CD14-positive monocyte (primary cell): ENCODE results near the gene PPP1CB. TPM values are rescaled to one million over a fixed set of nuclear protein-coding genes. Genes with fewer than 3 reads are reported as not detected.

Experiments used
- DNase-seq, 3 donors: peaks; one replicate each; pipeline ENCODE4 v3.0.0-alpha.2; 2011 to 2022
- H2AFZ ChIP-seq: 2 replicates; pipeline ENCODE4 v1.6.0; 2012; ENCODE audit warnings: mild to moderate bottlenecking, low read depth, low read length, inconsistent platforms; ENCODE audit not compliant: insufficient read depth, poor library complexity, severe bottlenecking
- H3K27ac ChIP-seq, 2 donors: 1 replicate in 1 of 2; 2 replicates in 1 of 2; pipeline ENCODE4 v1.5.1; 2012 to 2013; ENCODE audit warnings: low read length in 2 of 2, control low read depth in 1 of 2, inconsistent platforms in 1 of 2, low read depth in 1 of 2, mild to moderate bottlenecking in 1 of 2
- H3K27me3 ChIP-seq, 2 donors: one replicate each; pipeline versions ENCODE4 v1.6.0 to v1.6.1; 2011 to 2013; ENCODE audit warnings: low read length in 2 of 2; ENCODE audit not compliant: control insufficient read depth in 2 of 2, insufficient read depth in 2 of 2
- H3K36me3 ChIP-seq, 2 donors: replicated peaks in 1 of 2; 1 replicate in 1 of 2; 2 replicates in 1 of 2; pipeline versions ENCODE4 v1.5.1 to v1.6.1; 2012 to 2013; ENCODE audit warnings: low read length in 2 of 2, control low read depth in 1 of 2, inconsistent platforms in 1 of 2, mild to moderate bottlenecking in 1 of 2; ENCODE audit not compliant: insufficient read depth in 2 of 2, control insufficient read depth in 1 of 2
- H3K4me1 ChIP-seq, 2 donors: 1 replicate in 1 of 2; 2 replicates in 1 of 2; pipeline versions ENCODE4 v1.5.1 to v1.6.1; 2012 to 2013; ENCODE audit warnings: low read length in 2 of 2, control low read depth in 1 of 2, inconsistent platforms in 1 of 2, mild to moderate bottlenecking in 1 of 2, moderate library complexity in 1 of 2; ENCODE audit not compliant: insufficient read depth in 2 of 2, control insufficient read depth in 1 of 2
- H3K4me2 ChIP-seq: replicated peaks from 2 replicates; pipeline ENCODE3; 2012; ENCODE audit warnings: low read length, moderate library complexity, mild to moderate bottlenecking; ENCODE audit not compliant: poor library complexity, severe bottlenecking; ENCODE audit errors: extremely low read depth
- H3K4me3 ChIP-seq, 3 experiments: fragments of 200-600 bp in 1 of 3; sonication (generic) in 1 of 3; replicated peaks in 1 of 3; 1 replicate in 2 of 3; 2 replicates in 1 of 3; pipeline ENCODE4 v1.5.1; 2011 to 2013; ENCODE audit warnings: low read length in 3 of 3, mild to moderate bottlenecking in 3 of 3, control low read depth in 2 of 3, low read depth in 2 of 3, inconsistent platforms in 1 of 3, moderate library complexity in 1 of 3
- H3K79me2 ChIP-seq: 2 replicates; pipeline ENCODE4 v1.6.0; 2012; ENCODE audit warnings: mild to moderate bottlenecking, control low read depth, inconsistent platforms, low read length, moderate library complexity; ENCODE audit not compliant: insufficient read depth
- H3K9ac ChIP-seq: 2 replicates; pipeline ENCODE4 v1.6.0; 2017; ENCODE audit warnings: low read length, mild to moderate bottlenecking; ENCODE audit not compliant: insufficient read depth, poor library complexity, severe bottlenecking
- H3K9me3 ChIP-seq, 2 donors: replicated peaks in 1 of 2; 1 replicate in 1 of 2; 2 replicates in 1 of 2; pipeline versions ENCODE4 v1.5.1 to v1.6.1; 2012 to 2013; ENCODE audit warnings: low read length in 2 of 2, control low read depth in 1 of 2; ENCODE audit not compliant: control insufficient read depth in 1 of 2, insufficient read depth in 1 of 2
- H4K20me1 ChIP-seq: 2 replicates; pipeline ENCODE4 v1.6.0; 2012; ENCODE audit warnings: mild to moderate bottlenecking, low read length, control low read depth, moderate library complexity; ENCODE audit not compliant: insufficient read depth
- H3K27ac Mint-ChIP-seq, 7 donors: one replicate each; pipeline ENCODE4 v1.8.0; 2020; ENCODE audit warnings: mild to moderate bottlenecking in 7 of 7, mixed read lengths in 7 of 7, moderate library complexity in 6 of 7, inconsistent platforms in 2 of 7
- H3K27me3 Mint-ChIP-seq, 3 donors: one replicate each; pipeline ENCODE4 v1.8.0; 2021 to 2022; ENCODE audit warnings: low read depth in 3 of 3, mild to moderate bottlenecking in 3 of 3, mixed read lengths in 3 of 3, moderate library complexity in 3 of 3, inconsistent platforms in 1 of 3
- H3K36me3 Mint-ChIP-seq, 2 donors: one replicate each; pipeline ENCODE4 v1.8.0; 2020; ENCODE audit warnings: mixed read lengths in 2 of 2, inconsistent platforms in 1 of 2, mild to moderate bottlenecking in 1 of 2
- H3K4me1 Mint-ChIP-seq: one replicate; pipeline ENCODE4 v1.8.0; 2020; ENCODE audit warnings: mild to moderate bottlenecking, mixed read lengths
- H3K4me3 Mint-ChIP-seq, 2 donors: one replicate each; pipeline ENCODE4 v1.8.0; 2020; ENCODE audit warnings: mild to moderate bottlenecking in 2 of 2, mixed read lengths in 2 of 2, moderate library complexity in 1 of 2
- H3K9me3 Mint-ChIP-seq, 7 donors: one replicate each; pipeline ENCODE4 v1.8.0; 2020 to 2022; ENCODE audit warnings: mixed read lengths in 7 of 7, mild to moderate bottlenecking in 6 of 7, moderate library complexity in 6 of 7, inconsistent platforms in 2 of 7
- CTCF ChIP-seq: fragments of 200-600 bp; IDR thresholded peaks from one replicate; pipeline ENCODE4 v1.8.0; 2022; ENCODE audit warnings: antibody characterized with exemption, mild to moderate bottlenecking
- WGBS: methylation state at CpG from one replicate; pipeline ENCODE4 v1.1.5; 2013; ENCODE audit warnings: missing lambda C conversion rate; ENCODE audit not compliant: insufficient coverage; 5-methylcytosine and 5-hydroxymethylcytosine counted together
- intact Hi-C, 2 donors: fragments of 100-400 bp; cut with micrococcal nuclease; formaldehyde crosslinking; loops; one replicate each; pipeline versions ENCODE4 v1.15.0 to v1.15.1; 2023
- polyA plus RNA-seq, 3 donors: library from polyadenylated mRNA; depleted of rRNA in 1 of 3; unstranded in 2 of 3; stranded (reverse) in 1 of 3; fragments of 300-500 nt in 2 of 3; fragments of >200 nt in 1 of 3; fragmentation: Illumina TruSeq in 2 of 3; gene quantifications; 1 replicate in 2 of 3; 2 replicates in 1 of 3; pipeline ENCODE4 v1.2.3, GENCODE V29; 2012 to 2021

PPP1CB gene
- polyA plus RNA-seq, 3 donors, result 25.3 to 142 (median 69.4) TPM

- no peak for TF ChIP-seq CTCF
- no peaks in the 10 kb centered on the region for H3K9me3 ChIP-seq
- H3K9ac ChIP-seq, result no peak overlapping the region
- H3K79me2 ChIP-seq, result no peaks in the 10 kb centered on the region
- H3K27me3 ChIP-seq, result no peaks in the 10 kb centered on the region
- H3K27me3 Mint-ChIP-seq, result peaks cover 0 to 6% (median 4%) of the 10 kb centered on the region in 3 donors
- H3K9me3 Mint-ChIP-seq, result peaks cover 2 to 7% (median 4%) of the 10 kb centered on the region in 7 donors
- no peak overlapping the region for H3K27ac Mint-ChIP-seq
- intact Hi-C loops, result no loop called here
- no peaks in the 10 kb centered on the region for H3K36me3 ChIP-seq
- no peaks in the 10 kb centered on the region for H4K20me1 ChIP-seq
- H3K36me3 Mint-ChIP-seq, result no peaks in the 10 kb centered on the region
- no peaks in the 10 kb centered on the region for H3K4me1 ChIP-seq
- H3K4me2 ChIP-seq, result no peak overlapping the region
- DNase-seq, result no peak
- no CpG with 5 or more reads among the region's 2 CpGs for WGBS
- no peak overlapping the region for H3K4me3 ChIP-seq
- no peak overlapping the region for H3K4me3 Mint-ChIP-seq
- H2AFZ ChIP-seq, result no peak overlapping the region
- no peaks in the 10 kb centered on the region for H3K4me1 Mint-ChIP-seq
- no peak overlapping the region for H3K27ac ChIP-seq
Observed at GRCh38 chr2:28835781-28836180, 84.2 kb downstream of the PPP1CB start.

DNA sequence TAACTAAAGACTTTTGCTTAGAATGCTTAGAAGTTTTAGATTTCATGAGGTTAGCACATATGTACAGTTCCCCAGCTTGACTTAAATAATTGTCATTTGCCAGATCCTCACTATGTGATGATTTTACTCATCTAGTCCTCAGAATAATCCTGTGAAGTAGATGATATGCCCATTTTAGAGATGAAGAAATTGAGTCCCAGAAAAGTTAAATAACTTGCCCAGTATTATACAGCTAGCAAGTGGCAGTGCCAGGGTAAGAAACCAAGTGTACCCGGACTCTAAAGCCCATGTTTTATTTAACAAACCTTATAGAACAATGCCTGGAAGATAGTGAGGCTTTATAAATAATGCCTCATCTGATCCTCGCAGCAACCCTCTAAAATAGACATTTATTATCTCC lies 87.3 kb downstream of the PPP1CB start:
- WGBS, result no CpG with 5 or more reads among the region's 2 CpGs
- Histone ChIP-seq H3K4me1 (no peaks in the 10 kb centered on the region), H3K36me3 (no peaks in the 10 kb centered on the region), H3K79me2 (no peaks in the 10 kb centered on the region), H3K9ac (no peak overlapping the region), H3K27me3 (no peaks in the 10 kb centered on the region), H3K9me3 (no peaks in the 10 kb centered on the region), H3K4me2 (no peak overlapping the region), H4K20me1 (no peaks in the 10 kb centered on the region), H2AFZ (no peak overlapping the region), H3K4me3 (no peak overlapping the region), H3K27ac (no peak overlapping the region)
- H3K9me3 Mint-ChIP-seq, result peaks cover under 1 to 5% (median 2%) of the 10 kb centered on the region in 7 donors
- H3K4me3 Mint-ChIP-seq, result no peak overlapping the region
- no peaks in the 10 kb centered on the region for H3K4me1 Mint-ChIP-seq
- DNase-seq, result no peak
- intact Hi-C loops, result no loop called here
- no peak overlapping the region for H3K27ac Mint-ChIP-seq
- TF ChIP-seq CTCF, result no peak
- peaks cover 0 to 4% of the 10 kb centered on the region in 2 donors for H3K36me3 Mint-ChIP-seq
- H3K27me3 Mint-ChIP-seq, result peaks cover 0 to 6% (median 2%) of the 10 kb centered on the region in 3 donors
